GM18951 (cell line): ENCODE results near the gene EXOC3.
"Not testable (repeated sequence)": the region's sequence is repeated elsewhere in the genome, so short reads cannot be mapped to it uniquely, and the experiment has no call there.

ENCODE experiments used
- POLR2A ChIP-seq: IDR thresholded peaks from 4 replicates; pipeline ENCODE4 v1.6.1; 2011; ENCODE audit warnings: mild to moderate bottlenecking; ENCODE audit not compliant: insufficient read length, insufficient read depth; ENCODE audit errors: extremely low read depth
- in situ Hi-C: fragments of 300-500 bp; cut with MboI; formaldehyde crosslinking; loops from one replicate; pipeline ENCODE4 v1.12.0; 2022; ENCODE audit warnings: low sequenced_read_pairs, mixed read lengths, inconsistent platforms; ENCODE audit not compliant: unreplicated experiment

Gene EXOC3

GRCh38 chr5:401146-402034 is 41.6 kb upstream of the EXOC3 start:
- no peak for TF ChIP-seq POLR2A
- in situ Hi-C loops, result no loop called here

DNA sequence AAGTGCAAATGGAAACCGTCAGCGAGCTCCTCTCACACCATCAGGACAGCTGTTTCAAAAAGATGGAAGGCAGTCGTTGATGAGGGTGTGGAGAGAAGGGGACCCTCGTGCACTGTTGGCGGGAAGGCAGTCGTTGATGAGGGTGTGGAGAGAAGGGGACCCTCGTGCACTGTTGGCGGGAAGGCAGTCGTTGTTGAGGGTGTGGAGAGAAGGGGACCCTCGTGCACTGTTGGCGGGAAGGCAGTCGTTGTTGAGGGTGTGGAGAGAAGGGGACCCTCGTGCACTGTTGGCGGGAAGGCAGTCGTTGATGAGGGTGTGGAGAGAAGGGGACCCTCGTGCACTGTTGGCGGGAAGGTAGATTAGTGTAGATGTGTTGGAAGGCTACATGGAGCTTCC is 40.8 kb upstream of the EXOC3 start:
- in situ Hi-C loops, result not testable (repeated sequence)

DNA sequence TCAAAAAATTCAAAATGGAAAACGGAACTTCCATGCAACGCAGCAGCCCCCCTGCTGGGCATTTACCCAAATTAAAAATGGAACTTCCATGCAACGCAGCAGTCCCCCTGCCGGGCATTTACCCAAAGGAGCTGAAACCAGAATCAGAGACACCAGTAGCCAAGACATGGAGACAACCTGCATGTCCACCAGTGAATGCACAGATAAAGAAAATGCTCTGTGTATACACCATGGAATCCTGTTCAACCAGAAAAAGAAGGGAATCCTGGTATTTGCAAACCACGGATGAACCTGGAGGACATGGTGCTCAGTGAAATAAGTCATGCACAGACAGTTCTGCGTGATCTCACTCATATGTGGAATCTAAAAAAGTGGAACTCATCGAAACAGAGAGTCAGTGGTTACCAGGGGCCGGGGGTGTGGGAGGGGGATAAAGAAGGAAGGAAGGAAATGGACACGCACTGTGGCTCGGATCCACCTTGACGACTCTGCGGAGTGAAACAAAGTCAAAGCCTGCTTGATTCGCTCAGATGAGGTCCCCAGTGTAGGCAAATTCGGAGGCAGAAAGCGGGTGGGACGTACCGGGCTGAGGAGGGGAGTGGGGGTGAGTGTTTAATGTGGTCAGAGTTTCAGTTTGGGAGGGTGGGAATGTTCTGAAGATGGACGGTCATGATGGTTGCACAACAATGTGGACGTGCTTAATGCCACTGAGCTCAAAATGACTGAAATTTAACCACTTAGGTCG is 40.2 kb upstream of the EXOC3 start:
- TF ChIP-seq POLR2A, result no peak
- in situ Hi-C loops, result no loop called here

DNA sequence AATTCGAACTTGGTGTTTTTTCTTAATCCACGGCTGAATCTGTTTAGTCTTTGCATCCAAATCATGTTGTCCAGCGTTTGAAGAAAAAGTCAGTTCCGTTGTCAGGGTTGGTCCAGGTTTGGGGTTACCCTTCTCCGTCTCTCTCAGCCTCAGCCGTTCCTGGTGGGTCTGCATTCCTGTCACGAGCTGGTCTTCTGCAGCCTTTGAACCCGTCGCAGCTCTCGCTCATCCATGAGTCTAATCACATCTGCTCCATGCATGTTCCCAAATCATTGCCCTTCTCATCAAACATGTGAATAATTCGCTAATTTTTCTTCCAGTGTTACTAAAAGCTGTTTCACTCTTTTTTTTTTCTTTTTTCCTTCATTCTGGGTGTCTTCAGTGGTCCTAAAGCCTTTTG is 39.0 kb upstream of the EXOC3 start:
- in situ Hi-C loops, result no loop called here
- no peak for TF ChIP-seq POLR2A

GRCh38 chr5:404666-405241 is 38.2 kb upstream of the EXOC3 start:
- in situ Hi-C loops, result no loop called here
- no peak for TF ChIP-seq POLR2A

DNA sequence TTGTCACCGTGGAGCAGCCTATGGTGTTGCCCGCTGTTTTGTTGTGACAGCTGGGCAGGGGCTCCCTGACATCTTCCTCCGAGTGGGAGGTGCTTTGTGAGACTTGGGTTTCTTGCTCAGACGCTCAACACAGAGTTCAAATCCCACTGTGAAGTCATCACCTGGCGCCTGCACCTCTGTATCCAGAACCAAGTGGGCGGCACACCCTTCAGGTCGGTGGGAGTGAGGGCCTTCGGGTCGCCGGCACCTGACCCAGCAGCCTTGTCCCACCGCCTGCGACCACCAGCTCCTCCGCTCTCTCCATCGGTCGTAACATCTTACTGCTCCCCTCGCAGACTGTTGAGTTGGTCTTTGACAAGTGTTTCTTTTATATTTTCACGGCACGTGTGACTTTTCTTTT is 37.6 kb upstream of the EXOC3 start:
- no peak for TF ChIP-seq POLR2A
- in situ Hi-C loops, result no loop called here

GRCh38 chr5:406041-406440 is 36.9 kb upstream of the EXOC3 start:
- TF ChIP-seq POLR2A, result no peak
- in situ Hi-C loops, result no loop called here

DNA sequence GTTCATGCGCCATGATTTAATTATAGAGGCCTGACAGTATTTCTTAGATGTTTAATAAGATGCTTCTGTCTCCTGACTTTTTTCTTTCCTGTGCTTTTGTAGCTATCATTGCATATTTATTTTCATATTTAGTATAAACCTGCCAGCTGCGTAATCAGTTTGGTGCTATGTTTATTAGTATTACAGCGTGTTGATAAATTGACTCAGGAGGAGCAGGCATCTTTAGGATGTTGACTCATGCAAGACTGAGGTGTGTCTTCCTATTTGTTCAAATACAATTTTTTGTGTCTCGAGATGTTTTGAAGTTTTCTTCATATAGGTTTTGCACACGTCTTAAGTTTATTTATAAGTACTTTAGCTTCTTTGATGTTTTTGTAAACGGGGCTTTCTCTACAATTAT is 35.9 kb upstream of the EXOC3 start:
- in situ Hi-C loops, result no loop called here

GRCh38 chr5:407801-408268 is 35.1 kb upstream of the EXOC3 start:
- in situ Hi-C loops, result no loop called here
- no peak for TF ChIP-seq POLR2A

More for the DNA sequence above, 35.9 kb upstream of the EXOC3 start:
- TF ChIP-seq POLR2A, result no peak

- in situ Hi-C loops, result no loop called here
- TF ChIP-seq POLR2A, result no peak
These were observed 32.0 kb upstream of the EXOC3 start for GRCh38 chr5:410911-411517.

GRCh38 chr5:411728-412127 is 31.2 kb upstream of the EXOC3 start:
- no peak for TF ChIP-seq POLR2A
- in situ Hi-C loops, result no loop called here

- peak; percentile 18 for TF ChIP-seq POLR2A
- in situ Hi-C loops, result not testable (repeated sequence)
These were observed 27.7 kb upstream of the EXOC3 start for GRCh38 chr5:414991-415927.
